ENCODE measurements around the gene RAB40C. TPM values are rescaled to one million over a fixed set of nuclear protein-coding genes. Genes with fewer than 3 reads are reported as not detected.

Gene RAB40C
- total RNA-seq, 2 experiments from 2014 or later = 8.9 to 9.6 TPM

DNA sequence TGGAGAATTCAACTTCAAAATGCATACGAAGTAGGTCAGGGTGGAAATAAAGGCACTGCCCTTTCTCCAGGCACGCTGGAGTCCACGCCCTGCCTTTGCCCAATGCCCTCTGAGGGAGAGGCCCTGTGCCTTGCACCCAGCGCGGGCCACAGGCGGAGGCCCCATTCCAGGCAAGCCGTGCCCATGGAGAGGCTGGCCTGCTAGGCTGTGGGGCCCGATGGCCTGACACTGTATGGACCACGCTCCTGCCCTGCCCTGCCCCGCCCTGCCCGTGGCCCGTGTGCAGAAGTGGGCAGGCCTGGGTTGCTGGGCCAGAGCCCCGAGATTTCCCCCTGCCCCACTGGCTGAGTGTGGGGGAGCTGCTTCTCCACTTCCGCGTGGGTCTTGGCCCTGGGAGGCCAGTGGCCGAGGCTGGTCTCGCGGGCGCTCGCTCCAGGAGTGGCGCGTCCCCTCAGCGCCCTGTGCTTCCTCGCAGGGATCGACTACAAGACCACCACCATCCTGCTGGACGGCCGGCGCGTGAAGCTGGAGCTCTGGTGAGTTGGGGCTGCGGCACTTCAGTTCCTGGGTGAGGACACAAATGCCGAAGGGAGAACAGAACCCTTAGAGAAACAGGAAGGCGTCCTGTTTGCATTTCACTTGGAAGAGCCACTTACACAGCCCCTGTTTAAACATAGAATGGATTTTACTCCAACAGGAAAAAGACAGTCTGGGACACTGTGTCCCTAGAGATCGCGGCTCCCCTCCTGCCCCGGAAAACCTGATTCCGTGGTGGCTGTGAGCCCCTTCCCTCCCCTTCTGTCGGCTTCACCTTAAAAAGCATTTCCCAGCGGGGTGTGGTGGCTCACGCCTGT, 27.1 kb downstream of the RAB40C start:
- no peak overlapping the region for H3K27ac Mint-ChIP-seq
- no peaks in the 10 kb centered on the region for H3K27me3 Mint-ChIP-seq
- H3K4me1 Mint-ChIP-seq = no peaks in the 10 kb centered on the region
- no peaks in the 10 kb centered on the region for H3K36me3 Mint-ChIP-seq (ENCODE audit: low read depth)
- H3K4me3 Mint-ChIP-seq = no peak overlapping the region
- POLR2A ChIA-PET = no interaction called here
- no peak for DNase-seq
- intact Hi-C loops (cut with DNase I, micrococcal nuclease) = no loop called here
- H3K9me3 Mint-ChIP-seq (ENCODE audit: low read depth) = no peaks in the 10 kb centered on the region
- CTCF ChIA-PET = no interaction called here
- no peak for ATAC-seq

- DNase-seq = no peak
- Mint-ChIP-seq H3K27me3 (no peaks in the 10 kb centered on the region), H3K4me3 (no peak overlapping the region), H3K27ac (no peak overlapping the region), H3K36me3 (ENCODE audit: low read depth) (no peaks in the 10 kb centered on the region), H3K9me3 (ENCODE audit: low read depth) (no peaks in the 10 kb centered on the region), H3K4me1 (no peaks in the 10 kb centered on the region)
- no peak for ATAC-seq
- ChIA-PET POLR2A (no interaction called here), CTCF (no interaction called here)
- intact Hi-C loops (cut with DNase I, micrococcal nuclease) = no loop called here
Observed at GRCh38 chr16:617855-618254, 28.0 kb downstream of the RAB40C start.

GRCh38 chr16:619476-620100, 29.7 kb downstream of the RAB40C start:
- CTCF ChIA-PET = interaction anchor here (1.3 kb wide), 1 partner anchor 10 kb away, joined by 6 read pairs; no protein-coding TSS in a partner anchor
- POLR2A ChIA-PET = no interaction called here
- intact Hi-C loops (cut with DNase I, micrococcal nuclease) = no loop called here

DNA sequence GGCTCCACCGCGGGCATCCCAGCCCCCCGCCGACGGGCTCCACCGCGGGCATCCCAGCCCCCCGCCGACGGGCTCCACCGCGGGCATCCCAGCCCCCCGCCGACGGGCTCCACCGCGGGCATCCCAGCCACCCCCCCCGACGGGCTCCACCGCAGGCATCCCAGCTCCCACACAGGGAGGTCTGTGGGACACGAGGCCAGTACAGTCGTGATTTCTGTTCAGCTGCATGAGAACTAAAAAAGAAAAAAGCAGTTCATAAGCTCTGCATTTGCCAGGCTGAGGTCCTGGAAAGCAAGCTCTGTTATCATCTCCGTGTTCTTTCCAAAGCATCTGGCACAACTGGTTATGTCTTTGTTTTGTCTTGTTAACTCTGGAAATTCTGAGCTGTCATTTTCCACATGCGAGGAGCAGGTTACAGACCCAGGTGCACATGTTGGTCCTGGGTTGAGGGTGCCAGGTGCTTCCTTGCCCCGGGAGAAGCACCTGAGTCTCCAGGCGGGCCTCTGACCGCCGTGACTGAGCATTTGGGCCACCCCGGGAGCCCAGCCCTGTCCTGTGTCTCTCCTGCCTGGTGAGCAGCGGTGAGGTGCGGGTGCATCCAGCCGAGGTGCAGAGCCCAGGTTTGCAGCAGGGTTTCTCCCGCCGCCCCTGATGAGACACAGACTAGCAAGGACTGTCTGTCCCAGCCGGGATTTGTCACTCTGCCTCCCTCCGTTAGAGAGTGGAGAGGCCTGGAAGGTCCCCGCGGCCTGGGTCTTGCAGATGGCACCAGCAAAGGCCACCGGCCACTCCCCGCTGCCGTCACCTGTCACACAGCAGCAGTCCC, 31.0 kb downstream of the RAB40C start:
- no peaks in the 10 kb centered on the region for H3K36me3 Mint-ChIP-seq (ENCODE audit: low read depth)
- ATAC-seq (no peak), DNase-seq (no peak)
- no peak overlapping the region for H3K4me3 Mint-ChIP-seq
- no peaks in the 10 kb centered on the region for H3K4me1 Mint-ChIP-seq
- no peaks in the 10 kb centered on the region for H3K9me3 Mint-ChIP-seq (ENCODE audit: low read depth)
- no peaks in the 10 kb centered on the region for H3K27me3 Mint-ChIP-seq
- intact Hi-C loops (cut with DNase I, micrococcal nuclease) = no loop called here
- H3K27ac Mint-ChIP-seq = no peak overlapping the region
- CTCF ChIA-PET = interaction anchor here (1.3 kb wide), 1 partner anchor 11 kb away, joined by 6 read pairs; no protein-coding TSS in a partner anchor
- POLR2A ChIA-PET = no interaction called here

More at GRCh38 chr16:619476-620100, 29.7 kb downstream of the RAB40C start:
- ATAC-seq = no peak
- Mint-ChIP-seq H3K27ac (no peak overlapping the region), H3K4me1 (no peaks in the 10 kb centered on the region), H3K27me3 (no peaks in the 10 kb centered on the region), H3K36me3 (ENCODE audit: low read depth) (no peaks in the 10 kb centered on the region), H3K4me3 (no peak overlapping the region), H3K9me3 (ENCODE audit: low read depth) (no peaks in the 10 kb centered on the region)
- DNase-seq = no peak

DNA sequence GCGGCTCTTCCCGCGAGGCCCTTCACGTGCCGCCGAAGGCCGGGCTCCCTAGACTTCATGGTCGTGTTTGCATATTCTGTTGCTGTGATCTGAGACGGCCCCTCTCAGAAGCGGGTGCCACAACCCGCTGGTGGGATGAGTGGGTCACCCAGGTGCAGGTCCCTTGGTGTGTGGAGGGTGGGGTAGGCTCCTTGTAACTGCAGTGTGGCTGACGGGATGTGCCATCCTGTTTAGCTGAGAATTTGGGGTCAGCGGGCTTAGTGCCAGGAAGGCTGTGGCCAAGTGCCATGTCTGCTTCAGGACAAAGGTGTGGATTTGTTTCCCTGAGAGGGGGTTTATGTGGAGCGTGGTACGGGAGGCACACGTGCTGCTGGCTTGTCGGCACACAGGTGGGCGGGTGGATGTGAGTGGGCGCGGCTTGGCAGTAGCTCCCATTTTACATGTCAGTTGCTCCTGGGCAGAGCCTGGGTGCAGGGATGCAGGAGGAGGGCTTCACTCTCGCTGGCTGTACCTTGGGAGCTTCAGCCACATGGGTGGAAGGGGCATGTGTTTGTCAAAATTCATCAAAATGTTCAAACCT, 31.8 kb downstream of the RAB40C start:
- no peaks in the 10 kb centered on the region for H3K9me3 Mint-ChIP-seq (ENCODE audit: low read depth)
- intact Hi-C loops (cut with DNase I, micrococcal nuclease) = no loop called here
- H3K36me3 Mint-ChIP-seq (ENCODE audit: low read depth) = no peaks in the 10 kb centered on the region
- CTCF ChIA-PET = interaction anchor here (0.7 kb wide), 2 partner anchors 15 to 60 kb away, joined by 3 to 4 read pairs; partner anchors contain the start of gene METTL26
- no peak overlapping the region for H3K4me3 Mint-ChIP-seq
- ATAC-seq = no peak
- POLR2A ChIA-PET = no interaction called here
- no peaks in the 10 kb centered on the region for H3K27me3 Mint-ChIP-seq
- no peak overlapping the region for H3K27ac Mint-ChIP-seq
- DNase-seq = no peak
- no peaks in the 10 kb centered on the region for H3K4me1 Mint-ChIP-seq

GRCh38 chr16:622920-623280, 33.0 kb downstream of the RAB40C start:
- ChIA-PET CTCF (no interaction called here), POLR2A (no interaction called here)
- no peaks in the 10 kb centered on the region for H3K4me1 Mint-ChIP-seq
- H3K27me3 Mint-ChIP-seq = no peaks in the 10 kb centered on the region
- H3K36me3 Mint-ChIP-seq (ENCODE audit: low read depth) = no peaks in the 10 kb centered on the region
- intact Hi-C loops (cut with DNase I, micrococcal nuclease) = no loop called here
- no peak overlapping the region for H3K27ac Mint-ChIP-seq
- no peaks in the 10 kb centered on the region for H3K9me3 Mint-ChIP-seq (ENCODE audit: low read depth)
- ATAC-seq = no peak
- no peak for DNase-seq
- H3K4me3 Mint-ChIP-seq = no peak overlapping the region

DNA sequence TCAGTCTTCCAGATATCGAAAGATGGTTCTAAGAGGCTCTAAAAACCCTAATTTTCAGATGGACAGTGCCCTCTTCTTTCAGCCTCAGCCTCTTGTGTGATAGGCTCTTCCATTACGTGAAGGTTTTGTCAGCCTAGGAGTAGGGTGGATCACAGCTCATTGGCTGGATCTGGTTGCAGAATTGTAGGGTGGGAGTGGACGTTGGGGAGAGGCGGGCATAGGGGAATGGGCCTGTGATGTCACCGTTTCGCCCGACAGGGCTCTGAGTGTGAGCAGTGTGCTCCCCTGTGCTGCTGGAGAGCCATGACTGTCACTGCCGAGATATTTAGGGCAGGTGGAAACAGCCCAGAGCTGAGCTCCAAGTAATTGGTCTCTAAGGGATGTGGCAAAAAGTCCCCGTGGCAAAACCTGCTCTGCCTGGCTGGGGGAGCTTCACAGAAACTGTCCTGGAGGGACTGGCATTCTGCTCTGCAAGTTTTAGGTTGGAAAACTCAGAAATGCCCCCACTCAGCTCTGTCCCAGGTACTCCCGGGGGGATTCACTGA, 34.7 kb downstream of the RAB40C start:
- DNase-seq (no peak), ATAC-seq (no peak)
- ChIA-PET POLR2A (no interaction called here), CTCF (interaction anchor here (0.7 to 0.8 kb wide), 2 partner anchors 23 to 154 kb away, joined by 3 to 4 read pairs; no protein-coding TSS in a partner anchor)
- Mint-ChIP-seq H3K27ac (no peak overlapping the region), H3K4me1 (no peaks in the 10 kb centered on the region), H3K36me3 (ENCODE audit: low read depth) (peaks cover 2% of the 10 kb centered on the region), H3K9me3 (ENCODE audit: low read depth) (no peaks in the 10 kb centered on the region), H3K27me3 (no peaks in the 10 kb centered on the region), H3K4me3 (no peak overlapping the region)
- intact Hi-C loops (cut with DNase I, micrococcal nuclease) = no loop called here

DNA sequence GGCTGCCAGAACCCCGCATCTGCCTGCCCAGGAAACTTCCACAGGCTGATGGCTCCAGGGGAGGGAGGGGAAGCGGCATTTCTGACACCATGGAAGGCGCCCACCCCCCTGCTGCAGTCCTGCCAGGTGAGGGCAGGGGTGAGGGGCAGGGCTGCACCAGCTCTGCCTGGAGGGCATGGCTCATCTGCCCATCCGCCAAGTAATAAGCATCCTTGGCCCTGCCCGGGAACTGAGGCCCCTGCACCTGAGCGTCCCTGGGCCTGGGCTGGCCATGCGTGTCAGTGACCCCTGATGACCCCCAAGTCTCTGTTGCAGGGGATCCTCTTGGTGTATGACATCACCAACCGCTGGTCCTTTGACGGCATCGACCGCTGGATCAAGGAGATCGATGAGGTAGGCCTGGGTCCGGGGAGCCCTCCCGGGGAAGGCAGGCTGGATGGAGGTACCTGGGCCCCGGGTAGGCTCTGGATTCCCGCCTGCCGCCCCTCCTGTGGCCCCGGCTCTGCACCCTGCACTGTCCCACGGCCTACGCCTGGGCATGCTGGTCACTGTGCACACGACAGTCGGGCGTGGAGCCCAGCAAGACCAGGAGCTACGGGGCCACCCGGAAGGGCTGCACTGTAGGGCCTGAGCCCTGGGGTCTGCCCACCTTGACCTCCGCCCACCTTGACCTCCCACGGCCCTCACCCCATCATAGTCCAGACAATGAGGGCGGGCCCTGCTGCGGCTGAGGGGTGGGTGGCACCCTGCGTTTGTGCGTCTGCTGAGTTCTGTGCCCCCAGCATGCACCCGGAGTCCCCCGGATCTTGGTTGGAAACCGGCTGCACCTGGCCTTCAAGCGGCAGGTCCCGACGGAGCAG, 35.5 kb downstream of the RAB40C start:
- Mint-ChIP-seq H3K36me3 (ENCODE audit: low read depth) (peaks cover 2% of the 10 kb centered on the region), H3K4me3 (no peak overlapping the region), H3K9me3 (ENCODE audit: low read depth) (no peaks in the 10 kb centered on the region), H3K4me1 (no peaks in the 10 kb centered on the region), H3K27ac (no peak overlapping the region), H3K27me3 (no peaks in the 10 kb centered on the region)
- POLR2A ChIA-PET = no interaction called here
- intact Hi-C loops (cut with DNase I, micrococcal nuclease) = no loop called here
- CTCF ChIA-PET = interaction anchor here (0.6 to 0.8 kb wide), 3 partner anchors 23 to 160 kb away, joined by 3 to 4 read pairs (median 3); no protein-coding TSS in a partner anchor
- DNase-seq (no peak), ATAC-seq (no peak)

- CTCF ChIA-PET = interaction anchor here (0.6 kb wide), 1 partner anchor 159 kb away, joined by 3 read pairs; no protein-coding TSS in a partner anchor
Observed at GRCh38 chr16:625977-626765, 36.3 kb downstream of the RAB40C start.

More at GRCh38 chr16:625977-626765, 36.3 kb downstream of the RAB40C start:
- Mint-ChIP-seq H3K4me1 (no peaks in the 10 kb centered on the region), H3K27ac (no peak overlapping the region), H3K27me3 (no peaks in the 10 kb centered on the region), H3K4me3 (no peak overlapping the region), H3K36me3 (ENCODE audit: low read depth) (peaks cover 2% of the 10 kb centered on the region), H3K9me3 (ENCODE audit: low read depth) (no peaks in the 10 kb centered on the region)
- intact Hi-C loops (cut with DNase I, micrococcal nuclease) = no loop called here
- ATAC-seq = no peak
- POLR2A ChIA-PET = interaction anchor here (0.6 kb wide), 1 partner anchor 28 kb away, joined by 5 read pairs; no protein-coding TSS in a partner anchor
- DNase-seq = no peak

Data from activated CD4-positive, alpha-beta T cell treated with anti-CD3 and anti-CD28 coated beads for 36 hours (primary cell).